ENCODE measurements around the gene SRD5A1.

Gene SRD5A1

GRCh38 chr5:6686915-6687409 is 53.7 kb downstream of the SRD5A1 start:
- peak; percentile 49 for DNase-seq

- no peak for DNase-seq
Measured at GRCh38 chr5:6687505-6687904, 54.3 kb downstream of the SRD5A1 start.

- no peak for DNase-seq
Measured at GRCh38 chr5:6692906-6693305, 59.7 kb downstream of the SRD5A1 start.

- DNase-seq: no peak
Measured at GRCh38 chr5:6698696-6699095, 65.5 kb downstream of the SRD5A1 start.

- DNase-seq: no peak
Measured at GRCh38 chr5:6699357-6699756, 66.1 kb downstream of the SRD5A1 start.

- no peak for DNase-seq
Measured at GRCh38 chr5:6700074-6700684, 66.9 kb downstream of the SRD5A1 start.

GRCh38 chr5:6700685-6701355 is 67.6 kb downstream of the SRD5A1 start:
- DNase-seq: no peak

GRCh38 chr5:6701491-6701890 is 68.3 kb downstream of the SRD5A1 start:
- no peak for DNase-seq

- no peak for DNase-seq
Measured at GRCh38 chr5:6702633-6703032, 69.4 kb downstream of the SRD5A1 start.

GRCh38 chr5:6703806-6704205 is 70.6 kb downstream of the SRD5A1 start:
- DNase-seq: peak; percentile 46

GRCh38 chr5:6704361-6704851 is 71.2 kb downstream of the SRD5A1 start:
- peak; percentile 87 for DNase-seq

GRCh38 chr5:6705088-6705487 is 71.8 kb downstream of the SRD5A1 start:
- DNase-seq: no peak

- DNase-seq: no peak
Measured at GRCh38 chr5:6705959-6706358, 72.7 kb downstream of the SRD5A1 start.

- DNase-seq: no peak
Measured at GRCh38 chr5:6707852-6708251, 74.6 kb downstream of the SRD5A1 start.

- DNase-seq: no peak
Measured at GRCh38 chr5:6708814-6709213, 75.6 kb downstream of the SRD5A1 start.

GRCh38 chr5:6710070-6710469 is 76.8 kb downstream of the SRD5A1 start:
- DNase-seq: no peak

GRCh38 chr5:6710551-6711318 is 77.5 kb downstream of the SRD5A1 start:
- no peak for DNase-seq

- DNase-seq: no peak
Measured at GRCh38 chr5:6711409-6712141, 78.3 kb downstream of the SRD5A1 start.

- peak; percentile 55 for DNase-seq
Measured at GRCh38 chr5:6712142-6712576, 78.9 kb downstream of the SRD5A1 start.

- DNase-seq: peak; percentile 97
Measured at GRCh38 chr5:6712577-6713273, 79.5 kb downstream of the SRD5A1 start.

- DNase-seq: no peak
Measured at GRCh38 chr5:6713274-6714225, 80.3 kb downstream of the SRD5A1 start, which contains the start of gene TENT4A. TSS of gene TENT4A (plus strand) at chr5:6713432. CDS start at chr5:6713984, 552 bp downstream.

All from fibroblast of skin of abdomen (primary cell).